HG02610 (cell line): Measurements from ENCODE around the gene NDUFA5.

Experiments
- ATAC-seq: cut with Tn5 transposase; IDR thresholded peaks from one replicate; pipeline ENCODE4 v1.9.1; 2021; ENCODE audit warnings: mild to moderate bottlenecking, moderate library complexity; ENCODE audit not compliant: unreplicated experiment

Gene NDUFA5

GRCh38 chr7:123557398-123558288 is at the start of gene NDUFA5:
NDUFA5 (minus strand) TSS chr7:123557818; CDS start chr7:123557795, 23 bp downstream.
- ATAC-seq = peak; percentile 97

- no peak for ATAC-seq
Measured at GRCh38 chr7:123604739-123605138, 47.1 kb upstream of the NDUFA5 start.

DNA sequence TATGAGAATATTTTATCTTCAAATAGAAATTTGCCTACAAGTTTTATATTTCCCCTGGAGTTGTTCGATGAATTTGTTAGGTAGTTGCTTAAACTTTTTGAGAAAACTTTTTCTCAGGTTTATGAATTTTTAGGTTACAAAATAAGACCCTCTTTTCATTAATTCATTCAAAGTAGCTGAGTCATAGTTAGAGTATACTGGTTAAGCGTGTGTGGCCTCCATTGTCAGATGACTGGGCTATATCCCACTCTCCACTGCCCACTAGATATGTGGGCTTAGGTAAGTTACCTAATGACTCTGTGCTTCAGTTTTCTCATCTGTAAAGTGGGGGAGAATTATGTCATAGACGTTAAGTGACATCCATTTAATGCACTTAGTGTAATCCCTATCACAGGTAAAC is 45.0 kb upstream of the NDUFA5 start:
- ATAC-seq = no peak

GRCh38 chr7:123601530-123601929 is 43.9 kb upstream of the NDUFA5 start, which contains the start of gene ASB15:
ASB15 (plus strand) TSS chr7:123601821; CDS start chr7:123614503, 12,682 bp downstream.
- ATAC-seq = no peak

DNA sequence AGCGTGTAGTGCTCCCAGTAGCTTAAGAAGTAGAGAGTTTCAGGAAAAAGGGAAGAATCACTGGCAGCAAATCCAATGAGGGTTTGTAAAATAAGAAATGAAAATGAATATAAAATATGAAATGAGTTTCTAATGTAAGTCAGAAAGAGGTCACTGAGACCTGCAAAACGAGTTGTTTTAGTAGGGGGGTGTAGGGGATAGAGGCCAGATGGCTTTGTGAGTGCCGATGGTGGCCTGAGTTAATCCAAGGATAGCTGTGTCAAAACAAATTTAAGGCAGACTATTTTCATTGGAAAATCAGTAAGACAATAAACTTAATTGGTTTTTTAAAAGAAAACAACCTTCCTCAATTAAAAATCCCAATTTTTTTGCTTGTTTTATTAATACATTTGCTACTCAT is 43.3 kb upstream of the NDUFA5 start:
- no peak for ATAC-seq

GRCh38 chr7:123599766-123600165 is 42.1 kb upstream of the NDUFA5 start:
- no peak for ATAC-seq

- ATAC-seq = no peak
Measured at GRCh38 chr7:123598657-123599056, 41.0 kb upstream of the NDUFA5 start.

- ATAC-seq = no peak
Measured at GRCh38 chr7:123594813-123595241, 37.2 kb upstream of the NDUFA5 start.

DNA sequence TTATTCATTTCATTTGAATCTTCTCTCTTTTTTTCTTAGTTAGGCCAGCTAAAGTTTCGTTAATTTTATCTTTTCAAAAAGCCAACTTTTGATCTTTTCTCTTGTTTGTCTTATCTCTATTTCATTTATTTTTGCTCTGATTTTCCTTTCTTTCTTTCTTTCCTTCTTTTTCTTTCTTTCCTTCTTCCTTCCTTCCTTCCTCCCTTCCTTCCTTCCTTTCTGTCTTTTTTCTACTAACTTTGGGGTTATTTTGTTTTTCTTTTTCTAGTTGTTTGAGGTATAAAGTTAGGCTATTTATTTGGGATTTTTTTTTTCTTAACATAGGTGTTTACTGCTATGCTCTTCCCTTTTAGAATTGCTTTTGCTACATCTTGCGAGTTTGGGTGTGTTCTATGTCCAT is 30.8 kb upstream of the NDUFA5 start:
- ATAC-seq = no peak

GRCh38 chr7:123583821-123584220 is 26.2 kb upstream of the NDUFA5 start:
- ATAC-seq = no peak

GRCh38 chr7:123581162-123581459 is 23.5 kb upstream of the NDUFA5 start:
- no peak for ATAC-seq

- ATAC-seq = peak; percentile 76
Measured at GRCh38 chr7:123580406-123581161, 23.0 kb upstream of the NDUFA5 start.

DNA sequence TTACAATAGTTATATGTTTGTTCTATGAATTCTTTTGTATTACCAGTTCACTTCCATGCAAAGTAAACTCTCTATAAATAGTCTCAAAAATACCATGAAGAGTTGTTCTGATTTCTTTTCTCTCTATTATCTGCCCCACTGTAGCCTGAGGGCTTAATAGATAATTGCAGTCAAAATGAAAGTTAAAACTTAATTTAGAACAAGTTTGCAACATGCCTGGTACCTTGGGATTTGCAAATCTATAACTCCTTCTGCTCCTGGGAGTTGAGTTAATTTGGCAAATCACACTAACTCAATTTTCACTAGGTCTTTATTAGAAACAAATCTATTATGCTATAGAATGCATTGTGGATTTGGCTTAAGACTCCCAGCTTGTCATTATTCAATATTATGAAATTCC is 21.8 kb upstream of the NDUFA5 start:
- no peak for ATAC-seq

- no peak for ATAC-seq
Measured at GRCh38 chr7:123573896-123574467, 16.4 kb upstream of the NDUFA5 start.

DNA sequence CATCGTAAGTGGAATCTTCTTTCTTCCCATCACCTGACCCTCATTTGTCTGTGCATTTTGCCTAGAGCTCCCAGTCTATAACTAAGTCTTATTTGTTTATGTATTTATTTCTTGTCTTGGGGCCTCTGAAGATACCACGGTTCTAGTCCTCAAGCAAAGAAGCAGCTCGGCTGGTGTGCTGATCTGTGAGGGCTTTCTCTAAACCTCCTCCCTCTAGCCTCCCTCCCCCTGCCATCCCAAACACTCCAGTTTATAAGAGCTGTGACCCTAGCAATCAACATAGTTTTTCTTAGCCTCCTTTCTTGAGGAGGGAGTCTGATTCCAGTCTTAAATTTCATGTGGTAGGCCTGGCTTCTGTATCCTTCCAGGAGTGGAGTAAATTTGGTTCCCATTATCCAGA is 15.7 kb upstream of the NDUFA5 start:
- ATAC-seq = no peak

- no peak for ATAC-seq
Measured at GRCh38 chr7:123571684-123572083, 14.1 kb upstream of the NDUFA5 start.

DNA sequence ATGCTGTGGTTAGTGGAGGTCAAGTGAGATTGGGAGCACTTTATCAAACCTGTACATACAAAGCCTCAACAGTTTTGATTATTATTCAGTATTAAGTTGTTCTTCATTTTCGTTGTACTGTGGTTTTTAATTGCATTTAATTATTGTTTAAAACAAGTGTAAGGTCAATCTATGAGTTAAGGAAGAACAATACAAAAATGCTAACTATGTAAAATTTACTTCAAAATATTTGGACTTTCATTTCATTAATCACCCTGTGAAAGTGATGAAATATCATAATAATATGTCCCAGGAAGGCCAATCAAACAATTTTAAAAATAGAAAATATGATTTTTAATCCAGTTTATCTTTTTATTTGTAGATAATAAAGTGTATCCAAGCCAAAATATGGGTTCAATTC is 13.6 kb upstream of the NDUFA5 start:
- ATAC-seq = no peak

DNA sequence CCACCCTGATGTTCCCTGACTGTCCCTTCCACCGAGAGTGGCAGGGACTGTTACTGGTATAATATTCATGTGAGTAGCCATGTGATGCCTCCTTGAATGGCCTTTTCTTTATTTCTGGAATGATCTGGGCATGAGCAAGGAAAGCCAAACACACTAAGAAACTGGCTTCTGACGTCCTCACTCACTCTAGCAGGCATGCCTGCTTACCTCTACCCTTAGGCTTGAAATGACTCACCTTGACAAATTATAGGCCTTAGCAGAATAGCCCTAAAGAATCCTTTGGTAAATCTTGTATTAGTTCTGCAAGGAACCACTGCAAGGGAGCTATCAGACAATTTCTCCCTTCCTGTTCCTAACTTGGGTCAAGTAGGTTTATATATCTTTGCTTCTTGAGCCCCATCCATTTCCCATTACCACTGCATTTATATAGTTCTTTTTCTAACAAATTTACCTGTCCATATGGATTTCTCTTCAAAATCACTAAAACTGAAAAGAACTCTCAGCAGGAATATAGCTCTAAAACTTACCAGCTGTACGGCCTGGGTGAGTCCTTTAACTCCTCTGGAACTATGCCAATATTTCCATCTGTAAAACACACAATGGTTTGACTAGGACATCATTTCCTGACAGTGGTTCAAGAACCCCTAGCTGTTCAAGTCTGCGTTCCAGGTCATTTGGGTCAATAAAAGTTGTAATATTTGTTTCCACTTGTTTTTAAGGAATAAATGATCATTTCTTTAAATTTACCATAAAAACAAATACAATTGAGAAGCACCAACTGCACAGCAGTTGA is 13.0 kb upstream of the NDUFA5 start:
- ATAC-seq = peak; percentile 61

- no peak for ATAC-seq
Measured at GRCh38 chr7:123569352-123570010, 11.9 kb upstream of the NDUFA5 start.

DNA sequence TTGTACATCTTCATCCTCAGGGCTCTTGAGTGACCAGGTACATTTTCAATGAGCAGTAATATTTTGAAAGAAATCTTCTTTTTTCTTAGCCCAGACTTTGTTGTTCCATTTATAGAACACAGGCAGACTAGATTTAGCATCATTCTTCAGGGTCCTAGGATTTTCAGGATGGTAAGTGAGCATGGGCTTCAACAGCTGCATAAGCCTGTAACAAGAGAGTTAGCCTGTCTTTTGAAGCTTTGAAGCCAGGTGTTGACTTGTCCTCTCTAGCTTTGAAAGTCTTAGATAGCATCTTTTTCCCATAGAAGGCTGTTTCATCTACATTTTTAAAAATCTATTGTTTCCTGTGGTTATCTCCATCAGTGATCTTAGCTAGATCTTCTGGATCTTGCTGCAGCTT is 4.5 kb upstream of the NDUFA5 start:
- ATAC-seq = no peak
